ENCODE results near the gene SAMD11.
A peak's percentile ranks its signal among the peaks of the same experiment; 100 is the strongest.

Gene SAMD11

DNA sequence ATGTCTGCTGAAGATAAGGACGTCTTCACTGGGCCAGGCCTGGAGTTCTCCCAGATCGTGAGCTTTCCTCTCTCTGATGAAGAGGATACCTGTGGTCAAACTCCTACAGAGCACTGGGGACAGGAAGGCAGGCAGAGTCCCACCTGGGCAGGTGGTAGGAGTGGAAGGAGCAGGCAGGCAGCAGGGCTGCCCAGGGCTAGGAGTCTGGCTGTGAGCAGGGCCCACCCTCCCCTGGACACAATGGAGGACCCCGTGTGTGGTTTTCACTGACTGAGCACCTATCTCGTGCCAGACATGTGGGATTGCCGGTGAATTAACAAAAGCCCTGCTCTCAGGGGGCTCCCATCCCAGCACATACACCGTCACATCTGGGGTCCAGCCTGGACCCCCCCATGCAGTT is 4.9 kb upstream of the SAMD11 start:
- DNase-seq = no peak

DNA sequence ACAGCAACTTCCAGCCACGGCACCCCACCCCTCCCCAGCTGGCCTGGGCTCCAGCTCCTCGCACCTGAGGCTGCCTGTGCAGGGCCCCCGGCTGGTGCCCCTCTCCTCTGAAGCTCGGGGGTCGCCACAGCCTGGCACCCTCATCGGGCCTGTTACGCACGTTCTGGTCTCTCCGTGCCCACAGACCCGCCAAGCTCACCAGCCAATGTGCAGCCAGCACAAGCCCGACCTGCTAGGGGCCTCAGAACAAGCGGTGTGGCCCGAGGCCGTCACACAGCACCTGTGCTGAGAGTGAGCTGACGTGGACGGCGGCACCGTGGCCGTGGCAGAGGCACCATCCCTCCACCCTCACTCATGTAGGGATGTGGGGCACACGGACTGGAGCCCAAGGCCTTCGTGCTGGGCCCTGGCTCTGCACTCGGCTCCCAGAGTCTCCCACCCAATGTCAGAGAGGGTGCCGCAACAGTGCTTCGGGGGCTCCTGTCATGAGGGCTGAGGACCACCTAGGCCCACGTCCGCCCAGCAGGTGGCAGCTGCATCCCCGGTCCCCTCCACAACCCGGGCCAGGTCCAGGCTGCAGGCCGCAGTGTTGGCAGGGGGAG is 4.4 kb upstream of the SAMD11 start:
- DNase-seq = no peak

DNA sequence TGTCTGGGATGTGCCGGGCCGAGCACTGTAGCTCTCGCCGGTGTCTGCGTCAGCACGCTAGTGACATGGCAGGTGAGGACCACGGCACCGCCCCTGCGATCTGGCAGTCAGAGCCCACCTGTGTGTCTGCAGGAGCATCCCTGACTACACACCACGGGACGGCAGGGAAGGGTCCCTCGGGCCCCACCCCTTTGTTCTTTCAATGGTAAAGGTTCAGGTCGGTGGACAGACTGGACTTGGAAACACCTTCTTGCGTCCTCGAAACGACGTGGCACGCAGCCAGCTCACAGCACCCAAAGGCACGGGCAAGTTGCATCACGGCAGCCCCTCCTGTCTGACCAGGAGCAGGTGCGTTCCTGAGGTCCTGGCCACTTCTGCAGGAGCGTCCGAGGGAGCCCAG is 3.7 kb upstream of the SAMD11 start:
- DNase-seq = no peak

DNA sequence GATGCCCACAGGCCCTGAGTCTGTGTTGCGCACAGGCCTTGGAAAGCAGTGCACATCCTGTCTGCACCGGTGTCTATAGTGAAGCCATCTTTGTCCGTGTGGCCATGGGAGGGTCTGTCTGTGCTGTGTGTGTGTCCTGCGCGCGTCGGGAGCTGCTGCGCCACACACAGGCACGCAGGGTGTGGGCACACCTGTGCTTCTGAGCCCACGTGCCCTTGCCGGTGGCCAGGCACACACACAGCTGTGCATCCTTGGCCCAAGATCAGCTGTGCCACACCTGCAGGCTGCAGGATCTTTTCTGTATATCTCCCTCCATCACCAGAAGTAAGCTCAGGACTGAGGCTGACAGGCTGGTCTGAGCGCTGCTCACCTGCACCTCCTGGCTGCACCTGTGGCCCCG is 3.2 kb upstream of the SAMD11 start:
- DNase-seq = no peak

DNA sequence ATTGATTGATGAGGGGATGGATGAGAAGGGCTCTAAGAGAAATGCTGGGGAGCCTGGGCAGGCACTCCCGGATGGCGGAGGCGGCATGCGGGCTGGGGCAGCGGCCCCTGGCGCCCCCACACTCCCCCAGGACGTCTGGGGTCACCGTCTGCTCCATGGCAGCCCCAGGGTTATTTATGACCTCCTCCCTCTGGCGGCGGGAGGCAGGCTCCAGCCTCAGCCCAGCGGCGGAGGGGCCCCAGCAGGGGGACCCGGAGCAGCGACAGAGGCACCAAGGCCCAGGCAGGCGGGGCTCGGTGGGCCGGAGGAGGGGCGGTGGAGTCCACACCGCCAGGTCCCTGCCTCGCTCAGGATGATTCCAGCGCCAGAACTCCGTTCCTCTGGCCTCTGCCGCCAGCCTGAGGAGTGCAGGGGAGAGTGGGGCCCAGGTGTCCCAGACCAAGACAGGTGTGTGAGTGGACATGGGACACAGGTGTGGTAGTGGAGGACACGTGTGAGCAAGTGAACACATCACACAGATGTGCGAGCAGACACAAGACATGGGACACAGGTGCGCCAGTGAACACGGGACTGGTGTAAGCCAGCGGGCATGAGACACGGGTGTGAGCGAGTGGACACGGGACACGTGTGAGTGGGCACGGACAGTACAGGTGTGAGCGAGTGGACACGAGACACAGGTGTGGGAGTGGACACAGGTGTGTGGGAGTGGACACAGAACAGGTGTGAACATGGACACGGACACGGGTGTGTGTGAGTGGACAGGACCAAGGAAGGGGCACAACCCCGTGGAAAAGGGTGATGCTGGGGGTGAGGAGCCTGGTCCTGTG is 2.5 kb upstream of the SAMD11 start:
- peak; percentile 94 for DNase-seq

DNA sequence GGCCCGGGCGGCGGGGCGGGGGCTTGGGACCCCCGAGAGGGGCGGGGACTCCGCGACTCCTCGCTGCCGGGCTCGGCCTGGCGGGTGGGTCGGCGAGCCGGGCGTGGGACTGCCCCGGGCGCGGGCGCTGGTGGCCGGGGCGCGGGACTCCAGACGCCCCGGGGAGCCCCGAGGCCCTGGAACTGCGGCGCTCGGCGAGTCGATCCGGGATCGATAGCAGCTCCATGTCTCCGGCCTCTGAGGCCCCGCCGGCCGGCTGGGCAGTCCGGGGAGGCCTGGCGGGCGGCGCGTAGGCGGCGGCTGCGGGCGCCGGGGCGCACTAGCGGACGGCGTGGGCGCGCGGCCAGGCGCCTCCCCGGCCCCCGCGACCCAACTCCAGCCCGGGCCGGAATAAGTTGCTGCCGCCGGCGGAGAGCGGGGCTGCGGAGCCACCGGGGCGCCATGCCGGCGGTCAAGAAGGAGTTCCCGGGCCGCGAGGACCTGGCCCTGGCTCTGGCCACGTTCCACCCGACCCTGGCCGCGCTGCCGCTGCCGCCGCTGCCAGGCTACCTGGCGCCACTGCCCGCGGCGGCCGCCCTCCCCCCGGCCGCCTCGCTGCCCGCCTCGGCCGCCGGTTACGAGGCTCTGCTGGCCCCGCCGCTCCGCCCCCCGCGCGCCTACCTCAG is 400 bp downstream of the SAMD11 start:
- DNase-seq = no peak

DNA sequence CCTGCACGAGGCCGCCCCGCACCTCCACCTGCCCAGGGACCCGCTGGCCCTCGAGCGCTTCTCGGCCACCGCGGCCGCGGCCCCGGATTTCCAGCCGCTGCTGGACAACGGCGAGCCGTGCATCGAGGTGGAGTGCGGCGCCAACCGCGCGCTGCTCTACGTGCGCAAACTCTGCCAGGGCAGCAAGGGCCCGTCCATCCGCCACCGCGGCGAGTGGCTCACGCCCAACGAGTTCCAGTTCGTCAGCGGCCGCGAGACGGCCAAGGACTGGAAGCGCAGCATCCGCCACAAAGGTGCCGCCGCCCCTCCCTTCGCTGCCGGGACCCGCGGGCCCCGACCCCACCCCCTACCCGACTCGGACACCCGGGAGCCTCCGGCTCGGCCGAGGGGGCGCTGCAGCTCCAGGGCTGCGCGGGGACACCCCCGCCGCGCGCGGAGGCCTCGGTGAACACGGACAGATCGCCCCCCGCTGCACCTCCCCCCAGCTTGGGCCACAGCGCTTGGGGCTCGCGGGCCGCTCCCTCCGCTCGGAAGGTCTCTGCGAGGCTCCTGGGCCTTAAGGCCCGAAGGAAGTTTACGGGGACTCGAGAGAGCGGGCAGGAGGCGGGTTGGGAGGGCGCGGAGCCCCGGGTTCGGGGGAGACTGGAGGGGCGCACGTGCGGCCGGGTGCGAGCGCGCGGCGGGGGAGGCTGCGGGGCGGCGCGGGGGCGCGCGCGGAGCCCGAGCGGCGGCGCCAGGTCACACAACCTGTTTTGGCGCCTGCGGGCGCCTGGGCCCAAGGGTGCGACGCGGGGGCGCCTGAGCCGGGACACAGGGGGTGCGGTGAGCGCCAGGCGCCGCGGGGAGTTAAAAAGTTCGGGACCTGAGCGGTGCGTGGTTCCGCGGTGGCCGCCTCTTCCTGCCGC is 1.2 kb downstream of the SAMD11 start:
- peak; percentile 73 for DNase-seq

DNA sequence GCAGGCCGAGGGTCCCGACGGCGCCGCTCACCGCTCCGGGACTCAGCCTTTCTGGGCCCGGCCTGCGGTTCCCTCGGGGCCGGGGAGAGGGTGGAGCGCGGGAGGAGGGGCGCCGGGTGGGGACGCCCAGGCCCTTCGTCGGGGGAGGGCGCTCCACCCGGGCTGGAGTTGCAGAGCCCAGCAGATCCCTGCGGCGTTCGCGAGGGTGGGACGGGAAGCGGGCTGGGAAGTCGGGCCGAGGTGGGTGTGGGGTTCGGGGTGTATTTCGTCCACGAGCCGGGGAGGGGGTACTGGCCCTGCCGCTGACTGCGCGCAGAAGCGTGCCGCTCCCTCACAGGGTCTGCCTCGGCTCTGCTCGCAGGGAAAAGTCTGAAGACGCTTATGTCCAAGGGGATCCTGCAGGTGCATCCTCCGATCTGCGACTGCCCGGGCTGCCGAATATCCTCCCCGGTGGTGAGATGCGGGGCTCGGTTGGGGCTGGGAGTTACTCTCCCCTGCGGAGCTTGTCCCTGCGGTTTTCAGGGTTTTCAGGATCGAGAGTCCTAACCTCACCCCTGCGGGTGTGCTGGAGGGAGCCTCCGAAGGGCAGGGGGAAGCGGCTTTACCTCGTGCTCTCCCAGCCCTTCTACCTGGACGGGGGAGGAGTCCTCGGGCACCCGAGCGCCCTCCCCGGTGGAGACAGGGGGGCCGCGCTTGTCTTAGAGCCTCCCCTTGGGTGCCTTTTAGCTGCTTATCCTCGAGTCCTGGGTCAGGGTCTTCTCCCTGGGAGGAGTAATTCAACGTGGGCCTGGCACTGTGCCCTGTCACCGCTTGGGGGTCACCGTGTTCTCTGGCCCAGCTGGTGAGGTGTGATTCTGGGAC is 2.1 kb downstream of the SAMD11 start:
- peak; percentile 61 for DNase-seq

DNA sequence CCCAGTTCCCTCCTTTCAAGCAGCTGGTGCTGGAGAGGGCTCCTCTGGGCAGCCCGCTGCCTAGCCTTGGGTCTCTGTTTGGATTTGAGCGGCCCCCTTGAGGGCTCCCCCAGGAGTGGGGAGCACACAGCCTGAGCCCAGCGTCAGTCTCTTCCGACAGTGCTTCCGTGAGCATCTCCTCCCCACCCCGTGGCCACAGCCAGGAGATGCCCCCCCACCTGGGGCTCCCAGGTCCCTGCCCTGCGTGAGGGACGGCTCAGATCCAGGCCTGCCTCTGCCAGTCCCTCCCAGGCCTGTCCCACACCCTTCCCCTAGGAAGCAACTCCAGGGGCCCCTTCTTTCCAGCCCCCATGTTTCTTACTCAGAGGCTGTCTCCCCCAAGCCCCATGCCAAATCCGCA is 3.5 kb downstream of the SAMD11 start:
- DNase-seq = no peak

DNA sequence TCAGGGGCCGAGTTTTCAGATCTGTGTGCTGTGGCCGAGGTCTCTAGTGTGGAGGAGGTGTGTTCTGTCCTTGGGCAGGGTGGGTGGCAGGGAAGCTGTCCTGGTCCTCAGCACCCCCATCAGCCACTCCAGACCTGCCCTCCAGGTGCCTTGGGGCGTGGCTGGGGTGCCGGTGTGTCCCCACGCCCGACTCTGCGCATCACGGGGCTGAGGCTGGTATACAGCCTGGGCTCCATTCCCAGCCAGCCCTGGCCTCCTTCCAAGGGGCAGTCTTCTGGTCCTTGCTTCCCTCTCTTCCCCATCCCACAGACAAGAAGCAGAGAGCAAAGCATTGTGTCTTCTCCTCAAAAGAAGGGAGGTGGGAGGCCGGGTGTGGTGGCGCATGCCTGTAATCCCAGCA is 4.0 kb downstream of the SAMD11 start:
- no peak for DNase-seq

DNA sequence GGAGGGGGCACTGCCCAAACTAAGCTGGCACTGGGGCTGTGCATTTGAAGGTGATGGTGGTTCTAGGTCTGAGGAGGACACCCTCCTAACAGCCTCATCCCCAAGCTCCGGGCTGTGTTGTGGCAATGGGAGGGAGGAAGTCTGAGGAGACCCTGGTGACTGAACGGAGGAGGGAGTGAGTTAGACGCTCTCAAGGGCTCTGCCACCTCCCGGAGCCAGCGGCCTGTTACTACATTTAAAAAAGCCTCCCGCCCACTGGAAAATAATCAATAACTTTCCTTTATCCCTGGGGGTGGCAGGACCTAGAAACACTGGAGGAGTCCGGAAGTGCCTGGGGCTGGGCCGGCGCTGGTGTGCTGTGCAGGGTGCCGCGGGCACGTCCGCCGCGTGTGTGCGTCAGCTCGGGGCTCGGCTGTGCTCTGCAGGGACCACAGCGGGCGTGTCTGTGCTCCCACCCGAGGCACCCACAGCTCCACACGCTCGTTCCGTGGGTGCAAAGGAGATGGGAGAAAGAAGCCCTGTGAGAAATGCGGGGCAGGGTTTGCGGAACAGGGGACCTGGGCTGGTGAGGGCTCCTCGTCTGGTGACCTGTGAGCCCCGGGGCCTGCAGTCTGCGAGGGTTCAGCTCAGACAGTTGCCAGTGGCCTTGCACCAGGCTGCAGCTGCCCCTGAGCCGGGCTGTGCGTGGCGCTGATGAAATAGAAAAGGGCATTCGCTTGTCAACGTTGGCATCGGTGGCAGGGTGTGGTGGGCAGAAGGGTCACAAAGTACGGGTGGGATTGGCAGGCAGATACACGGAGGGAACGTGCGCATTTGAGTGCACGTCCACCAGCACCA is 5.3 kb downstream of the SAMD11 start:
- no peak for DNase-seq

DNA sequence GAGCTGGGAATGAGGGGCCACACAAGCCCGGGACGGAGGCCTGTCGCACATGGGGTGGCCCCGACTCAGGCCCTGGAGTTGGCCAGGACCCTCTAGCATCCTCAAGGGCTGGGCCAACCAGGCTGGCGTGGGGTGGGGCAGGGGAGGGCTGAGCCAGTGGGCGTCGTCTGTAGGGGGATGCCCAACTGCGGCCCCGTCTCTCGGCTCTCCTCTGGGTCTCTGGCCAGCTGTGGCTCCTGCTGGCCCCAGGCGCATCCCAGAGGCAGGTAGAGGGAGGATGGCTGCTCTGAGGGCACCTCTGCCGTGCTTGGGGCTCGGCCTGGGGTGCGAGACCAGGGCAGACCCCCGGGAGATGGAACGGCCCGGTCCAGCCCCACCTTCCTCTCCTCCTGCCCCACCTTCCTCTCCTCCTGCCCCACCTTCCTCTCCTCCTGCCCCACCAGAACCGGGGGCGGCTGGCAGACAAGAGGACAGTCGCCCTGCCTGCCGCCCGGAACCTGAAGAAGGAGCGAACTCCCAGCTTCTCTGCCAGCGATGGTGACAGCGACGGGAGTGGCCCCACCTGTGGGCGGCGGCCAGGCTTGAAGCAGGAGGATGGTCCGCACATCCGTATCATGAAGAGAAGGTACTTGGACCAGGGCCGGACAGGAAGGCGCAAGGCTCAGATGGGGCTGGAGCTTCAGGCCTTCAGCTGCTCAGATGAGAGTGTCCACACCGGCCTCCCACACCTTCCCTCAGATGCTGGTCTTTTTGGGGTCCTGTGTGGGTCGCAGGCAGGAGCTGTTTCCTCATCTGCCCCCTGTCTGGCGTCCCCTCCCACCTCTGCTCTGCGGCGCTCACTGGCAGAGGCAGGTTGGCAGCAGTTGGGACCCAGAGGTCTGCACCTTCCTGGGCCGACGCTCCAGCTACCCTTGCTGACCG is 6.2 kb downstream of the SAMD11 start:
- DNase-seq = no peak

DNA sequence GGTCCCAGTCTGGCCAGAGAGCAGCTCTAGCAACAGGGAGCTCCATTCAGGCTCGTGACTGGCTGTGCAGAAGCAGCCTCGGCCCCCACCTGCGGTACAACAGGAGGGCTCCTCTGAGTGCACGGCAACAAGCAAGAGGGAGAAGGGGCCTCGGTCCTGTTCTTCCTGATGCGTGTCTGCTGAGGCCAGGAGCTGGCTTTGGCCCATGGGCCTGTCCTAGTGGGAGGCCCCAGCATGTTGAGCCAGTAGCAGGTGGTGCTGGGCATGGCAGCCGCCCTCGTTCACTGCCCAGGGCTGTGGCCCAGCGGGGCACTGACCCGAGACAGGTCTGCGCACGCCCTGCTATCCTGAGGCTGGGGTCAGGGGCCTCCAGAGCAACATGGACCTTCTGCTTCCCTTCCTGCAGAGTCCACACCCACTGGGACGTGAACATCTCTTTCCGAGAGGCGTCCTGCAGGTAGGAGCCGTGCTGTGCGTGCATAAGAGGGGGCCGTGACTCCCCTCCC is 7.0 kb downstream of the SAMD11 start:
- DNase-seq = no peak

DNA sequence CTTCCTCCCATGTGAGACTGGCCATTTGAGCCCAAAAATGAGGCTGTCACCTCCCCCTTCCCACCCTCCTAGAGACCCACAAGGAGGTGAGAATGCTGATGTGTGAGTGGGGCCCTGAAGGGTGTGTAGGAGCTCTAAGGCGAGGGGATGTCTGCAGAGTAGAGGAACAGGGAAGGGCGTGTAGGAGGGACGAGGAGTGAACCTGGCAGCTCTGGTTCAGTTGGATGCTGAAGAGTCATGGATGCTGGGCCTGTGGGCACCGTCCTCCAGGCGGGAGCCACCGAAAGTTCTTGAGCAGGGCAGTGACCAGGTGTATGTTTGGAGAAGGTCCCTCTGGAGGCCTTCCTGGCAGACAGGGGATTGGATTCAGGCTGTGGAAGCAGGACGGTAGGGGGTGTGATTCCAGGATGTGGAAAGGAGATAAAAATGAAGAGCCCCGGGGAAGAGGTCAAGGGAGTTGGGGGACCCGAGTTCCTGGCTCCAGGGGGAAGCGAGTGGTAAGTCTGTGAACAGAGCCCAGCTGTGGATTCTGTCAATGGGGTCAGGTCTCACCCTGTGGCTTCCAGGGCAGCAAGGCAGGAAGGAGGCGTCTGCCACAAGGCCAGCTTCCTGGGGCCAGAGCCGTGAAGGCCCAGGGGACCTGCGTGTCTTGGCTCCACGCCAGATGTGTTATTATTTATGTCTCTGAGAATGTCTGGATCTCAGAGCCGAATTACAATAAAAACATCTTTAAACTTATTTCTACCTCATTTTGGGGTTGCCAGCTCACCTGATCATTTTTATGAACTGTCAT is 7.9 kb downstream of the SAMD11 start:
- peak; percentile 49 for DNase-seq

DNA sequence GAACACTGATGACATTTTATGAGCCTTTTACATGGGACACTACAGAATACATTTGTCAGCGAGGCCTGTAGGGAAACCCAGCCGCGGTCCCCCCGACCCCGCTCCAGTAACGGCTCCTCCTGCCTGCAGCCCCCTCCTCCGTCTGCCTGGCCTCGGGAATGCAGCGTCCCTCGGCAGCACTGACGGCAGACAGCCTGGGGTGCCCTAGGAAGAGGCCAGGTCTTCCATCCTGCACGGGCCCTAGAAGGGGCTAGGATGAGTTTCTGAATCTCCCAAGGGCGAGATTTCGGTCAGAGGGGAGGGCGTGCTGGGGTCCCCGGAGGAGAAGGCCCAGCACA is 8.4 kb downstream of the SAMD11 start:
- peak; percentile 49 for DNase-seq

DNA sequence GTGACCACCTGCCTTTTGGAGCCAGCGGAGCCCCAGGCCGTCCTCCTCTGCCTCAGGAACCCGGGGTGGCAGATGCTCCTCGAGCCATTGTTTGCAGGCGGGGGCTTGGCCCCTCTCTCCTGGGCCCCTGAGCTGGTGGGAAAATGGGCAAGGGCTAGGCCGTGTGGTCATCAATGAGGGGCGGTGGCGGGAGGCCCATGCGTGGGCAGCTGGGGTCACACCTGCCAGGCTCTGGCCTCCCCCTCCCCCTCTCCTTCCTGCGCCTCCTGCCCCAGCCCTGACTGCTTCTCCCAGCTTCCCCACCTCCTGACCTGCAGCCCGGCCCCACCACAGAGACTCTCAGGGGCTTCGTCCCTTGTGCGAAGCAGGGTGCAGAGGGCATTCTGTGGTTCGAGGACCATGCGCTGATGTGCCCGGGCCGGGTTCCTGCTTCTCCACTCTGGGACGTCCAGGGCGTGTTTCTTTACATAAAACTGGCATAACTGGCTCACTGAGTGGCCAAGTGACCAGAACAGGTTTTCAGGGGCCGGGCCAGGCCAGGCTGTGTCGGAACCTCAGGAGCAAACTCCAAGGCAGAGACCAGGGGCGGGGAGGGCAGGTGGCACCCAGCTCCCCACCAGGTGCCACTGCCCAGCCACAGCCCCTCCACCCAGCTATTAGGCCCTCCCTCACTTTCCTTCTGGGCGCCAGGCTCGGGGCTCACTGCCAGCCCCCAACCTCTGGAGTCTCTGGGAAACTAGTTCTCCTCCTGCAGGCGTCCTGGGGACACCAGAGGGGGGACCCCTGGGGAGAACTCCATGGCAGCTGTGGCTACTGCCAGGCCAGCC is 9.3 kb downstream of the SAMD11 start:
- DNase-seq = peak; percentile 50

DNA sequence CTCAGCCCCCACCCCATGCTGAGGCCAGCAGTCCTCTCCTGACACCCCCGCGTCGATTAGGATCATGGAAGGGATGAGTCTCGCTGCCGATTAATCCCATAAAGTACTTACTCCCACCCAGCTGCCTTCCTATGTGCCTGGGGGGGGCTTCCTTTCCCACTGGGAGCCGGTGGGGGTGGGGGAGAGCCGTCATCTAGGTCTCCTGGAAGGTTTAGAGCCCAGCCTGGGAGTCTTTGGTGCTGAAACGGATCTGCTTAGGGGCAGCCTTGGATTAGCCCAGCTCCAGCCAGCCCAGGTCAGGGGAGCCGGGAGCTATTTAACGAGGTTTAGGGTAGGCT is 9.8 kb downstream of the SAMD11 start:
- DNase-seq = peak; percentile 59
